ENCODE results near the gene TIGD7. TPM values are rescaled to one million over a fixed set of nuclear protein-coding genes. Genes with fewer than 3 reads are reported as not detected.
"Not testable (repeated sequence)": the region's sequence is repeated elsewhere in the genome, so short reads cannot be mapped to it uniquely, and the experiment has no call there.

TIGD7 gene
- total and polyA plus RNA-seq, 2 of the 13 experiments (the other 11 are each of a cell fraction or from before 2014, with no cell fraction given) = not detected

DNA sequence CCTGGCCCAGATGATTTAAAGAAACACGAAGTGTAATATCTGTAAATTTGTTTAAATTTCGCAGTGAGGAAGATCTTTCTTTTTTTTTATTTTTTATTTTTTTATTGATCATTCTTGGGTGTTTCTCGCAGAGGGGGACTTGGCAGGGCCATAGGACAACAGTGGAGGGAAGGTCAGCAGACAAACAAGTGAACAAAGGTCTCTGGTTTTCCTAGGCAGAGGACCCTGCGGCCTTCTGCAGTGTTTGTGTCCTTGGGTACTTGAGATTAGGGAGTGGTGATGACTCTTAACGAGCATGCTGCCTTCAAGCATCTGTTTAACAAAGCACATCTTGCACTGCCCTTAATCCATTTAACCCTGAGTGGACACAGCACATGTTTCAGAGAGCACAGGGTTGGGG is 34.5 kb downstream of the TIGD7 start:
- WGBS (ENCODE audit: low lambda C conversion rate) = 32% methylated on average over 5 of the region's 5 CpGs
- in situ Hi-C loops (cut with HindIII; ENCODE audit: extremely low pct_ligation_motif_present, low pct_unique_long_range_greater_than_20kb); H3K9me3 ChIP-seq (ENCODE audit: low read length); H4K20me1 ChIP-seq (ENCODE audit: insufficient read depth, low read length); H3K4me2 ChIP-seq (ENCODE audit: low read depth, low read length); FAIRE-seq; ATAC-seq; CTCF ChIA-PET (ENCODE audit: low intra/inter-chr PET ratio, low total read pairs); intact Hi-C loops (cut with micrococcal nuclease; ENCODE audit: unreplicated experiment); DNase-seq (ENCODE audit: low spot score); H3K9ac ChIP-seq (ENCODE audit: insufficient read depth, low read depth, low read length); H3K4me3 ChIP-seq (replicated peaks in 1 of 3; ENCODE audit: insufficient read depth in 1 of 3, low read depth in 2 of 3, low read length in 3 of 3); H3K27ac ChIP-seq (ENCODE audit: extremely low read length, insufficient read depth, low read length); H3K36me3 ChIP-seq (replicated peaks in 1 of 2; ENCODE audit: control insufficient read depth in 1 of 2, insufficient read depth in 2 of 2, low read length in 2 of 2); BruUV-seq (replicated peaks); H2AFZ ChIP-seq (ENCODE audit: low read length); H3K79me2 ChIP-seq (ENCODE audit: insufficient read depth, low read length); H3K27me3 ChIP-seq (ENCODE audit: control insufficient read depth in 1 of 2, insufficient read depth in 2 of 2, low read length in 2 of 2); POLR2A ChIA-PET; TF ChIP-seq SOX13 (IDR thresholded peaks at IDR 0.05): not testable (repeated sequence)
- TF ChIP-seq, protein P1, sequence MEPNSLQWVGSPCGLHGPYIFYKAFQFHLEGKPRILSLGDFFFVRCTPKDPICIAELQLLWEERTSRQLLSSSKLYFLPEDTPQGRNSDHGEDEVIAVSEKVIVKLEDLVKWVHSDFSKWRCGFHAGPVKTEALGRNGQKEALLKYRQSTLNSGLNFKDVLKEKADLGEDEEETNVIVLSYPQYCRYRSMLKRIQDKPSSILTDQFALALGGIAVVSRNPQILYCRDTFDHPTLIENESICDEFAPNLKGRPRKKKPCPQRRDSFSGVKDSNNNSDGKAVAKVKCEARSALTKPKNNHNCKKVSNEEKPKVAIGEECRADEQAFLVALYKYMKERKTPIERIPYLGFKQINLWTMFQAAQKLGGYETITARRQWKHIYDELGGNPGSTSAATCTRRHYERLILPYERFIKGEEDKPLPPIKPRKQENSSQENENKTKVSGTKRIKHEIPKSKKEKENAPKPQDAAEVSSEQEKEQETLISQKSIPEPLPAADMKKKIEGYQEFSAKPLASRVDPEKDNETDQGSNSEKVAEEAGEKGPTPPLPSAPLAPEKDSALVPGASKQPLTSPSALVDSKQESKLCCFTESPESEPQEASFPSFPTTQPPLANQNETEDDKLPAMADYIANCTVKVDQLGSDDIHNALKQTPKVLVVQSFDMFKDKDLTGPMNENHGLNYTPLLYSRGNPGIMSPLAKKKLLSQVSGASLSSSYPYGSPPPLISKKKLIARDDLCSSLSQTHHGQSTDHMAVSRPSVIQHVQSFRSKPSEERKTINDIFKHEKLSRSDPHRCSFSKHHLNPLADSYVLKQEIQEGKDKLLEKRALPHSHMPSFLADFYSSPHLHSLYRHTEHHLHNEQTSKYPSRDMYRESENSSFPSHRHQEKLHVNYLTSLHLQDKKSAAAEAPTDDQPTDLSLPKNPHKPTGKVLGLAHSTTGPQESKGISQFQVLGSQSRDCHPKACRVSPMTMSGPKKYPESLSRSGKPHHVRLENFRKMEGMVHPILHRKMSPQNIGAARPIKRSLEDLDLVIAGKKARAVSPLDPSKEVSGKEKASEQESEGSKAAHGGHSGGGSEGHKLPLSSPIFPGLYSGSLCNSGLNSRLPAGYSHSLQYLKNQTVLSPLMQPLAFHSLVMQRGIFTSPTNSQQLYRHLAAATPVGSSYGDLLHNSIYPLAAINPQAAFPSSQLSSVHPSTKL (CRISPR knock-in tag; IDR thresholded peaks at IDR 0.05) = peak; percentile 44; the same call in 1 of the 2 replicates
- TF ChIP-seq, protein P2, sequence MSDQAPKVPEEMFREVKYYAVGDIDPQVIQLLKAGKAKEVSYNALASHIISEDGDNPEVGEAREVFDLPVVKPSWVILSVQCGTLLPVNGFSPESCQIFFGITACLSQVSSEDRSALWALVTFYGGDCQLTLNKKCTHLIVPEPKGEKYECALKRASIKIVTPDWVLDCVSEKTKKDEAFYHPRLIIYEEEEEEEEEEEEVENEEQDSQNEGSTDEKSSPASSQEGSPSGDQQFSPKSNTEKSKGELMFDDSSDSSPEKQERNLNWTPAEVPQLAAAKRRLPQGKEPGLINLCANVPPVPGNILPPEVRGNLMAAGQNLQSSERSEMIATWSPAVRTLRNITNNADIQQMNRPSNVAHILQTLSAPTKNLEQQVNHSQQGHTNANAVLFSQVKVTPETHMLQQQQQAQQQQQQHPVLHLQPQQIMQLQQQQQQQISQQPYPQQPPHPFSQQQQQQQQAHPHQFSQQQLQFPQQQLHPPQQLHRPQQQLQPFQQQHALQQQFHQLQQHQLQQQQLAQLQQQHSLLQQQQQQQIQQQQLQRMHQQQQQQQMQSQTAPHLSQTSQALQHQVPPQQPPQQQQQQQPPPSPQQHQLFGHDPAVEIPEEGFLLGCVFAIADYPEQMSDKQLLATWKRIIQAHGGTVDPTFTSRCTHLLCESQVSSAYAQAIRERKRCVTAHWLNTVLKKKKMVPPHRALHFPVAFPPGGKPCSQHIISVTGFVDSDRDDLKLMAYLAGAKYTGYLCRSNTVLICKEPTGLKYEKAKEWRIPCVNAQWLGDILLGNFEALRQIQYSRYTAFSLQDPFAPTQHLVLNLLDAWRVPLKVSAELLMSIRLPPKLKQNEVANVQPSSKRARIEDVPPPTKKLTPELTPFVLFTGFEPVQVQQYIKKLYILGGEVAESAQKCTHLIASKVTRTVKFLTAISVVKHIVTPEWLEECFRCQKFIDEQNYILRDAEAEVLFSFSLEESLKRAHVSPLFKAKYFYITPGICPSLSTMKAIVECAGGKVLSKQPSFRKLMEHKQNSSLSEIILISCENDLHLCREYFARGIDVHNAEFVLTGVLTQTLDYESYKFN (CRISPR knock-in tag; conservative IDR thresholded peaks at IDR 0.05) = 0 out of 2 replicates have a peak, but pooled peaks have one; percentile 16
- TF ChIP-seq RARA (CRISPR knock-in tag; IDR thresholded peaks at IDR 0.05) (peak; percentile 32), SOX5 (CRISPR knock-in tag; IDR thresholded peaks at IDR 0.05; ENCODE audit: borderline replicate concordance) (0 out of 2 replicates have a peak, but pooled peaks have one; percentile 21), BCL6 (CRISPR knock-in tag; IDR thresholded peaks at IDR 0.05) (peak; percentile 71), SOX13 (CRISPR knock-in tag; conservative IDR thresholded peaks at IDR 0.05 in 1 of 2, IDR thresholded peaks at IDR 0.05 in 1 of 2) (peak in 1 of 2 experiments; percentile 54; a peak in 2 of 4 replicates), MED1 (CRISPR knock-in tag; IDR thresholded peaks at IDR 0.05) (0 out of 2 replicates have a peak, but pooled peaks have one; percentile 36), GATAD2A (CRISPR knock-in tag; IDR thresholded peaks at IDR 0.05) (peak; percentile 36; the same call in 1 of the 2 replicates), ZNF652 (CRISPR knock-in tag; IDR thresholded peaks at IDR 0.05; ENCODE audit: borderline replicate concordance, low read depth) (peak; percentile 14; the same call in 1 of the 2 replicates)
- H3K4me1 ChIP-seq (ENCODE audit: insufficient read depth, low read length) = peaks cover 68% of the 10 kb centered on the region

All from HepG2 (cell line).